Endodermal cell (in vitro differentiated cells): Measurements from ENCODE around the gene RSPRY1. TPM values are rescaled to one million over a fixed set of nuclear protein-coding genes. Genes with fewer than 3 reads are reported as not detected.
A peak's percentile ranks its signal among the peaks of the same experiment; 100 is the strongest.

ENCODE experiments used
- DNase-seq: peaks from one replicate; pipeline ENCODE4 v3.0.0-alpha.2; 2017
- H3K27ac ChIP-seq: 2 replicates; pipeline ENCODE4 v1.5.1; 2013; ENCODE audit warnings: mild to moderate bottlenecking, low read depth, low read length, moderate library complexity
- H3K27me3 ChIP-seq: 2 replicates; pipeline ENCODE4 v1.6.1; 2013; ENCODE audit warnings: mild to moderate bottlenecking, low read length, moderate library complexity; ENCODE audit not compliant: insufficient read depth, control insufficient read depth, poor library complexity, severe bottlenecking
- H3K36me3 ChIP-seq: 2 replicates; pipeline ENCODE4 v1.7.0; 2013; ENCODE audit warnings: mild to moderate bottlenecking, low read length, moderate library complexity; ENCODE audit not compliant: control insufficient read depth, insufficient read depth
- H3K4me1 ChIP-seq: one replicate; pipeline ENCODE4 v1.7.0; 2013; ENCODE audit warnings: low read length; ENCODE audit not compliant: control insufficient read depth, insufficient read depth
- H3K4me3 ChIP-seq: 2 replicates; pipeline ENCODE4 v1.5.1; 2013; ENCODE audit warnings: mild to moderate bottlenecking, low read length, moderate library complexity
- H3K9ac ChIP-seq: 2 replicates; pipeline ENCODE4 v1.6.1; 2013; ENCODE audit warnings: mild to moderate bottlenecking, low read length, moderate library complexity; ENCODE audit not compliant: poor library complexity, severe bottlenecking; ENCODE audit errors: extremely low read depth
- H3K9me3 ChIP-seq: 2 replicates; pipeline ENCODE4 v1.6.1; 2013; ENCODE audit warnings: mild to moderate bottlenecking, low read length, moderate library complexity; ENCODE audit not compliant: control insufficient read depth
- H3K27ac Mint-ChIP-seq: 2 replicates; pipeline ENCODE4 v1.8.0; 2020; ENCODE audit warnings: mixed read lengths
- H3K27me3 Mint-ChIP-seq: 2 replicates; pipeline ENCODE4 v1.8.0; 2021; ENCODE audit warnings: mild to moderate bottlenecking, mixed read lengths; ENCODE audit not compliant: insufficient read depth
- H3K36me3 Mint-ChIP-seq: 2 replicates; pipeline ENCODE4 v1.8.0; 2020; ENCODE audit warnings: low read depth, mixed read lengths
- H3K4me1 Mint-ChIP-seq: 2 replicates; pipeline ENCODE4 v1.8.0; 2020; ENCODE audit warnings: mixed read lengths
- H3K4me3 Mint-ChIP-seq: 2 replicates; pipeline ENCODE4 v1.8.0; 2020; ENCODE audit warnings: mild to moderate bottlenecking, moderate library complexity, mixed read lengths
- H3K9me3 Mint-ChIP-seq: 2 replicates; pipeline ENCODE4 v1.8.0; 2020; ENCODE audit warnings: mild to moderate bottlenecking, mixed read lengths
- WGBS, 2 experiments: methylation state at CpG; one replicate each; pipeline versions ENCODE4 v1.1.5 to v1.1.7; 2013; ENCODE audit warnings: missing lambda C conversion rate in 2 of 2, mixed read lengths in 1 of 2; ENCODE audit not compliant: insufficient coverage in 1 of 2, insufficient read length in 1 of 2; 5-methylcytosine and 5-hydroxymethylcytosine counted together
- total RNA-seq, 2 donors: library from RNA; stranded (reverse); fragmentation: NEBNext Ultra II Directional in 1 of 2; extraction: Animal tissue kit (Norgen Biotek cat#: 25700) in 1 of 2; gene quantifications; 2 replicates in 1 of 2; 3 replicates in 1 of 2; pipeline ENCODE4 v1.2.1, GENCODE V29; 2021
- TF ChIP-seq, protein P1 (sequence below): fragments of 200-600 bp; sonication (generic); conservative IDR thresholded peaks from 2 replicates; pipeline ENCODE4 v1.5.0; 2021; ENCODE audit warnings: antibody characterized with exemption, mild to moderate bottlenecking

RSPRY1 gene
- total RNA-seq, 2 donors from 2014 or later, result 40.3 to 46.5 TPM

DNA sequence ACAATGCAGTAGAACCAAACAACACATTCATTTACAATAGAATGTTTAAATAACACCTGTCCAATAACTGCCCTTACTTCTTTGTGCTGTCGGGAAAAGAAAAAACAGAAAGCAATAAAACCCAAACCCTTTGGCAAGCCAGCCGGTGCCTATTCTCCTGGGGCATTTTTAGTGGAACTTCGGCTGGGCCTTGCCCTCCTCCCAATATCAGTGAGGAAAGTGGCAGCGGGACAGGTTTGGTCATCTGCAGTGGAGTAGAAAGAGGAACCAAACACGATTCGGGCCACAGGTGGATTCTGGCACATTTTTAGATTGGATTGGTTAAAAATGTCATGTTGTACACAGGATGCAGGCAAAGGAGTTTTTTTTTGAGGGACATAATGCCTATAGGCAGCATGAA, 32.3 kb upstream of the RSPRY1 start:
- H3K36me3 Mint-ChIP-seq, result peaks cover 58% of the 10 kb centered on the region
- peaks cover 37% of the 10 kb centered on the region for H3K4me1 Mint-ChIP-seq
- DNase-seq, result peak; percentile 20
- Histone ChIP-seq H3K27ac (no peak overlapping the region), H3K9ac (no peak overlapping the region), H3K4me1 (peaks cover 5% of the 10 kb centered on the region), H3K4me3 (no peak overlapping the region), H3K9me3 (no peaks in the 10 kb centered on the region), H3K27me3 (no peaks in the 10 kb centered on the region), H3K36me3 (peaks cover 73% of the 10 kb centered on the region)
- TF ChIP-seq, protein P1, sequence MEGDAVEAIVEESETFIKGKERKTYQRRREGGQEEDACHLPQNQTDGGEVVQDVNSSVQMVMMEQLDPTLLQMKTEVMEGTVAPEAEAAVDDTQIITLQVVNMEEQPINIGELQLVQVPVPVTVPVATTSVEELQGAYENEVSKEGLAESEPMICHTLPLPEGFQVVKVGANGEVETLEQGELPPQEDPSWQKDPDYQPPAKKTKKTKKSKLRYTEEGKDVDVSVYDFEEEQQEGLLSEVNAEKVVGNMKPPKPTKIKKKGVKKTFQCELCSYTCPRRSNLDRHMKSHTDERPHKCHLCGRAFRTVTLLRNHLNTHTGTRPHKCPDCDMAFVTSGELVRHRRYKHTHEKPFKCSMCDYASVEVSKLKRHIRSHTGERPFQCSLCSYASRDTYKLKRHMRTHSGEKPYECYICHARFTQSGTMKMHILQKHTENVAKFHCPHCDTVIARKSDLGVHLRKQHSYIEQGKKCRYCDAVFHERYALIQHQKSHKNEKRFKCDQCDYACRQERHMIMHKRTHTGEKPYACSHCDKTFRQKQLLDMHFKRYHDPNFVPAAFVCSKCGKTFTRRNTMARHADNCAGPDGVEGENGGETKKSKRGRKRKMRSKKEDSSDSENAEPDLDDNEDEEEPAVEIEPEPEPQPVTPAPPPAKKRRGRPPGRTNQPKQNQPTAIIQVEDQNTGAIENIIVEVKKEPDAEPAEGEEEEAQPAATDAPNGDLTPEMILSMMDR, result no peak
- no peak overlapping the region for H3K27ac Mint-ChIP-seq
- no peak overlapping the region for H3K4me3 Mint-ChIP-seq
- no peaks in the 10 kb centered on the region for H3K27me3 Mint-ChIP-seq
- 93 to 100% methylated on average over 3 to 6 of the region's 6 CpGs for WGBS, 2 experiments
- H3K9me3 Mint-ChIP-seq, result no peaks in the 10 kb centered on the region

DNA sequence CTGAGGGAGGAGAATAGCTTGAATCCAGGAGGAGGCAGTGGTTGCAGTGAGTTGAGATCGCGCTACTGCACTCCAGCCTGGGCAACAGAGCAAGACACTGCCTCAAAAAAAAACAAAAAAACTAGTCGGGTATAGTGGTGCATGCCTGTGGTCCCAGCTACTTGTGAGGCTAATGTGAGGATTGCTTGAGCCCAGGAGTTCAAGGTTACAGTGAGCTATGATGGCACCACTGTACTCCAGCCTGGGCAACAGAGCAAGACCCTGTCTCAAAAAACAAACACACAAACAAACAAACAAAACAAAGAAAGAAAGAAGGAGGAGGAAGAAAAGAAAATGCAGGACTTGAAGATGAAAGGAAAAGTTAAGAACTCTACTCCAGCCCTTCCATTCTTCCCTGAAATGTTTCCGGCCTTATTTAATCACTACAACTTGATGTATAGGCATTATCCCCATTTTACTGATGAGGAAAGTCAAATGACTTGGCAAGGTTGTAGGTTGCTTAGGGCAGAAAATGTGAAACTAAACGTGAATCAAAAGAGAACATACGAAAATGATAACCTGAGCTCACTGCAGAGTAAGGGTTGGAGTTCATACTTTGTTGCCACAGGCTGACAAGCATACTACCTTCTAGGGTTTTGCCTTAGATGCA, 30.3 kb upstream of the RSPRY1 start:
- H3K27ac ChIP-seq, result no peak overlapping the region
- 93 to 95% methylated on average over 5 to 6 of the region's 6 CpGs for WGBS, 2 experiments
- peaks cover 90% of the 10 kb centered on the region for H3K36me3 ChIP-seq
- no peak for DNase-seq
- no peaks in the 10 kb centered on the region for H3K9me3 ChIP-seq
- Mint-ChIP-seq H3K27ac (no peak overlapping the region), H3K4me3 (no peak overlapping the region), H3K9me3 (no peaks in the 10 kb centered on the region), H3K4me1 (peaks cover 35% of the 10 kb centered on the region), H3K27me3 (no peaks in the 10 kb centered on the region), H3K36me3 (peaks cover 73% of the 10 kb centered on the region)
- H3K27me3 ChIP-seq, result no peaks in the 10 kb centered on the region
- peaks cover 5% of the 10 kb centered on the region for H3K4me1 ChIP-seq
- no peak overlapping the region for H3K9ac ChIP-seq
- H3K4me3 ChIP-seq, result no peak overlapping the region
- TF ChIP-seq, protein P1, result no peak

DNA sequence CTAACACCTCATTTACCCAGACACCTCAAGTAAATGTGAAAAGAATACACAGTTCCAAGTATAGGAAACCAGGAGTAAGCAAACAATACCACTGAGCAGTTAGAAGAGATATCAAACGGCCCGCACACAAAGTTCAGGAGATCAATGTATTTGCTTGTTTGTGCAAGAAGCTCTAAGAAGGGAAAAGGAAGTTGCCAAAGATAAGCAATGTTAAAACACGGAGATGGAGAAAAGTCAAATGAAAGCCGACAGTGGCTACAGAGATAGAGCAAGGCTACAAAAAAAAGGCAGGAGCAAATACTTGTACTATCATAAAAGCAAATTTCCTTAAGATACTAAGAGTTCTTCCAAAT, 29.8 kb upstream of the RSPRY1 start:
- H3K4me3 ChIP-seq, result no peak overlapping the region
- H3K36me3 ChIP-seq, result peaks cover 91% of the 10 kb centered on the region
- H3K4me1 ChIP-seq, result peaks cover 5% of the 10 kb centered on the region
- H3K9me3 Mint-ChIP-seq, result no peaks in the 10 kb centered on the region
- no peak for DNase-seq
- no peaks in the 10 kb centered on the region for H3K9me3 ChIP-seq
- no peak overlapping the region for H3K27ac Mint-ChIP-seq
- H3K9ac ChIP-seq, result no peak overlapping the region
- peaks cover 30% of the 10 kb centered on the region for H3K4me1 Mint-ChIP-seq
- WGBS, 2 experiments, result 90 to 100% methylated on average over 2 to 4 of the region's 4 CpGs
- H3K27me3 Mint-ChIP-seq, result no peaks in the 10 kb centered on the region
- no peaks in the 10 kb centered on the region for H3K27me3 ChIP-seq
- H3K4me3 Mint-ChIP-seq, result no peak overlapping the region
- no peak overlapping the region for H3K27ac ChIP-seq
- TF ChIP-seq, protein P1, result no peak
- peaks cover 76% of the 10 kb centered on the region for H3K36me3 Mint-ChIP-seq
